Measurements from ENCODE around the gene ERI3.

- TF ChIP-seq, protein P1, sequence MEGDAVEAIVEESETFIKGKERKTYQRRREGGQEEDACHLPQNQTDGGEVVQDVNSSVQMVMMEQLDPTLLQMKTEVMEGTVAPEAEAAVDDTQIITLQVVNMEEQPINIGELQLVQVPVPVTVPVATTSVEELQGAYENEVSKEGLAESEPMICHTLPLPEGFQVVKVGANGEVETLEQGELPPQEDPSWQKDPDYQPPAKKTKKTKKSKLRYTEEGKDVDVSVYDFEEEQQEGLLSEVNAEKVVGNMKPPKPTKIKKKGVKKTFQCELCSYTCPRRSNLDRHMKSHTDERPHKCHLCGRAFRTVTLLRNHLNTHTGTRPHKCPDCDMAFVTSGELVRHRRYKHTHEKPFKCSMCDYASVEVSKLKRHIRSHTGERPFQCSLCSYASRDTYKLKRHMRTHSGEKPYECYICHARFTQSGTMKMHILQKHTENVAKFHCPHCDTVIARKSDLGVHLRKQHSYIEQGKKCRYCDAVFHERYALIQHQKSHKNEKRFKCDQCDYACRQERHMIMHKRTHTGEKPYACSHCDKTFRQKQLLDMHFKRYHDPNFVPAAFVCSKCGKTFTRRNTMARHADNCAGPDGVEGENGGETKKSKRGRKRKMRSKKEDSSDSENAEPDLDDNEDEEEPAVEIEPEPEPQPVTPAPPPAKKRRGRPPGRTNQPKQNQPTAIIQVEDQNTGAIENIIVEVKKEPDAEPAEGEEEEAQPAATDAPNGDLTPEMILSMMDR (IDR thresholded peaks at IDR 0.05), result no peak
- TF ChIP-seq ESRRA (IDR thresholded peaks at IDR 0.05; ENCODE audit: borderline replicate concordance, low read length) (no peak), POLR2A (IDR thresholded peaks at IDR 0.05; ENCODE audit: low read length) (no peak), CBX2 (IDR thresholded peaks at IDR 0.05; ENCODE audit: borderline replicate concordance, low read depth) (no peak)
Measured at GRCh38 chr1:44220755-44221154, 134.3 kb downstream of the ERI3 start.
